OCI-LY1 (cell line): Measurements from ENCODE around the gene SLC24A5.

Source experiments
- EZH2 ChIP-seq: fragments of 200-600 bp; sonication (generic), shearing (Covaris generic); IDR thresholded peaks from 2 replicates; pipeline ENCODE4 v1.8.0; 2017; ENCODE audit warnings: borderline replicate concordance, mixed run types, mild to moderate bottlenecking, antibody characterized with exemption, low read length, moderate library complexity, mixed read lengths
- TF ChIP-seq, protein P1 (sequence below): fragments of 200-600 bp; sonication (generic), shearing (Covaris generic); IDR thresholded peaks from 2 replicates; pipeline ENCODE4 v1.5.1; 2017; ENCODE audit warnings: mild to moderate bottlenecking, antibody characterized with exemption, low read length, moderate library complexity, mixed read lengths

DNA sequence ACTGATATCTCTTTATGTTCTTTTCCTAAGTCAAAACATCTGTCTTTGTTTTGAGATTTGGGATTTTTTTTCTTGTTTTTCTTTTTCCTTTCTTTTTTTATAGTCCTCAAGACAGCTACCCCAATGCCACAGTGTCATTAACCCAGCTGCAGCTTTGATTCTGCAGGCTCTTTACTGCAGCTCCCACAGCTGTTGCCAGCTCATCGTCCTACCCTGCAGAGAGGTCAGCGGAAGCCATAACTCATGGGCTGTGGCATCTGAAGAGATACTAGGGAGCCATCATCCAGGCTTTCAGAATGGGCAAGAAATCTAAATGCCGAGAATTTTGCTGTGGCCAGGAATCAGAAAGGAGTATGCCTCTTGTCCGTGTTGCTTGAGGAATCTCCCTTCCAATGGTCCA lies 44.3 kb upstream of the SLC24A5 start:
- TF ChIP-seq, protein P1, sequence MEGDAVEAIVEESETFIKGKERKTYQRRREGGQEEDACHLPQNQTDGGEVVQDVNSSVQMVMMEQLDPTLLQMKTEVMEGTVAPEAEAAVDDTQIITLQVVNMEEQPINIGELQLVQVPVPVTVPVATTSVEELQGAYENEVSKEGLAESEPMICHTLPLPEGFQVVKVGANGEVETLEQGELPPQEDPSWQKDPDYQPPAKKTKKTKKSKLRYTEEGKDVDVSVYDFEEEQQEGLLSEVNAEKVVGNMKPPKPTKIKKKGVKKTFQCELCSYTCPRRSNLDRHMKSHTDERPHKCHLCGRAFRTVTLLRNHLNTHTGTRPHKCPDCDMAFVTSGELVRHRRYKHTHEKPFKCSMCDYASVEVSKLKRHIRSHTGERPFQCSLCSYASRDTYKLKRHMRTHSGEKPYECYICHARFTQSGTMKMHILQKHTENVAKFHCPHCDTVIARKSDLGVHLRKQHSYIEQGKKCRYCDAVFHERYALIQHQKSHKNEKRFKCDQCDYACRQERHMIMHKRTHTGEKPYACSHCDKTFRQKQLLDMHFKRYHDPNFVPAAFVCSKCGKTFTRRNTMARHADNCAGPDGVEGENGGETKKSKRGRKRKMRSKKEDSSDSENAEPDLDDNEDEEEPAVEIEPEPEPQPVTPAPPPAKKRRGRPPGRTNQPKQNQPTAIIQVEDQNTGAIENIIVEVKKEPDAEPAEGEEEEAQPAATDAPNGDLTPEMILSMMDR = no peak
- TF ChIP-seq EZH2 = no peak
